GM19467 (cell line): ENCODE data around the gene OR9K2.
"Not testable (repeated sequence)": the region's sequence is repeated elsewhere in the genome, so short reads cannot be mapped to it uniquely, and the experiment has no call there.

Source experiments
- ATAC-seq: cut with Tn5 transposase; IDR thresholded peaks from one replicate; pipeline ENCODE4 v1.9.1; 2021; ENCODE audit warnings: mild to moderate bottlenecking, moderate library complexity; ENCODE audit not compliant: unreplicated experiment

Gene OR9K2

GRCh38 chr12:55126106-55126505, at the start of gene OR9K2:
TSS of gene OR9K2 (plus strand) at chr12:55126406. CDS start at chr12:55129835, 3,429 bp downstream.
- ATAC-seq, result no peak

GRCh38 chr12:55092579-55092978, 33.6 kb upstream of the OR9K2 start:
- ATAC-seq, result no peak

GRCh38 chr12:55112378-55112875, 13.8 kb upstream of the OR9K2 start:
- ATAC-seq, result no peak

GRCh38 chr12:55116152-55116551, 10.1 kb upstream of the OR9K2 start:
- no peak for ATAC-seq

- no peak for ATAC-seq
Measured at GRCh38 chr12:55132816-55133215, 6.6 kb downstream of the OR9K2 start.

GRCh38 chr12:55142669-55143565, 16.7 kb downstream of the OR9K2 start:
- ATAC-seq, result no peak

GRCh38 chr12:55143566-55143870, 17.3 kb downstream of the OR9K2 start:
- no peak for ATAC-seq

- not testable (repeated sequence) for ATAC-seq
Measured at GRCh38 chr12:55167010-55167640, 40.9 kb downstream of the OR9K2 start.

GRCh38 chr12:55171445-55171844, 45.2 kb downstream of the OR9K2 start:
- no peak for ATAC-seq

- not testable (repeated sequence) for ATAC-seq
Measured at GRCh38 chr12:55171846-55172245, 45.6 kb downstream of the OR9K2 start.

- ATAC-seq, result no peak
Measured at GRCh38 chr12:55172686-55173085, 46.5 kb downstream of the OR9K2 start.

GRCh38 chr12:55173456-55173855, 47.2 kb downstream of the OR9K2 start:
- ATAC-seq, result no peak
